GM23248 (cell line): Measurements from ENCODE around the gene HOXD13. TPM values are rescaled to one million over a fixed set of nuclear protein-coding genes. Genes with fewer than 3 reads are reported as not detected.
A peak's percentile ranks its signal among the peaks of the same experiment; 100 is the strongest.

ENCODE experiments used
- DNase-seq: peaks from one replicate; pipeline ENCODE4 v3.0.0-alpha.2; 2015
- H2AFZ ChIP-seq: fragments of 200-600 bp; sonication (generic); 2 replicates; pipeline ENCODE4 v1.6.1; 2016; ENCODE audit warnings: antibody characterized with exemption
- H3F3A ChIP-seq: fragments of 200-600 bp; sonication (generic); 2 replicates; pipeline ENCODE4 v1.6.1; 2016; ENCODE audit warnings: mild to moderate bottlenecking, antibody characterized with exemption, mixed run types; ENCODE audit not compliant: insufficient read depth
- H3K27ac ChIP-seq: fragments of 200-600 bp; sonication (generic); 2 replicates; pipeline ENCODE4 v1.5.1; 2016; ENCODE audit warnings: mild to moderate bottlenecking
- H3K27me3 ChIP-seq: fragments of 200-600 bp; sonication (generic); replicated peaks from 2 replicates; pipeline ENCODE4 v1.6.1; 2016; ENCODE audit warnings: mild to moderate bottlenecking; ENCODE audit not compliant: insufficient read depth
- H3K36me3 ChIP-seq: fragments of 200-600 bp; sonication (generic); 2 replicates; pipeline ENCODE4 v1.6.1; 2016; ENCODE audit warnings: low read depth, mild to moderate bottlenecking
- H3K4me1 ChIP-seq: fragments of 200-600 bp; sonication (generic); 2 replicates; pipeline ENCODE4 v1.6.1; 2016; ENCODE audit warnings: mild to moderate bottlenecking; ENCODE audit not compliant: insufficient read depth
- H3K4me2 ChIP-seq: fragments of 200-600 bp; sonication (generic); one replicate; pipeline ENCODE4 v1.6.1; 2016; ENCODE audit warnings: mild to moderate bottlenecking; ENCODE audit not compliant: unreplicated experiment
- H3K4me3 ChIP-seq: fragments of 200-600 bp; sonication (generic); 2 replicates; pipeline ENCODE4 v1.5.1; 2016; ENCODE audit warnings: mild to moderate bottlenecking
- H3K79me2 ChIP-seq: fragments of 200-600 bp; sonication (generic); 2 replicates; pipeline ENCODE4 v1.6.1; 2016; ENCODE audit warnings: mild to moderate bottlenecking; ENCODE audit not compliant: insufficient read depth
- H3K9ac ChIP-seq: fragments of 200-600 bp; sonication (generic); 2 replicates; pipeline ENCODE4 v1.6.1; 2016; ENCODE audit warnings: mild to moderate bottlenecking
- H3K9me2 ChIP-seq: fragments of 200-600 bp; sonication (generic); 2 replicates; pipeline ENCODE4 v1.6.1; 2016; ENCODE audit warnings: mixed run types, mild to moderate bottlenecking, moderate library complexity; ENCODE audit not compliant: insufficient read depth
- H3K9me3 ChIP-seq: fragments of 200-600 bp; sonication (generic); one replicate; pipeline ENCODE4 v1.6.1; 2017; ENCODE audit warnings: low read depth
- H4K20me1 ChIP-seq: fragments of 200-600 bp; sonication (generic); 2 replicates; pipeline ENCODE4 v1.6.0; 2016; ENCODE audit not compliant: insufficient read depth
- EZH2 ChIP-seq: fragments of 200-600 bp; sonication (generic); IDR thresholded peaks from 2 replicates; pipeline ENCODE4 v1.6.1; 2018; ENCODE audit warnings: antibody characterized with exemption, mild to moderate bottlenecking; ENCODE audit not compliant: insufficient read depth, poor library complexity, severe bottlenecking
- EZH2phosphoT487 ChIP-seq: fragments of 200-600 bp; sonication (generic); IDR thresholded peaks from 2 replicates; pipeline ENCODE4 v1.6.1; 2018; ENCODE audit warnings: antibody characterized with exemption, moderate library complexity, mild to moderate bottlenecking, low read depth; ENCODE audit not compliant: insufficient read depth
- WGBS, 2 experiments: methylation state at CpG; one replicate each; pipeline ENCODE4 v1.1.6; 2015 to 2017; ENCODE audit warnings: low lambda C conversion rate in 2 of 2, low coverage in 1 of 2; ENCODE audit errors: missing lambda C conversion rate in 2 of 2; 5-methylcytosine and 5-hydroxymethylcytosine counted together
- in situ Hi-C: fragments of 300-500 bp; cut with MboI; formaldehyde crosslinking; loops from 2 replicates; pipeline ENCODE4 v1.15.0; 2020
- polyA plus RNA-seq: library from polyadenylated mRNA; unstranded; fragments of >200 nt; fragmentation: Nextera tagmentation; extraction: Ambion mirVana; gene quantifications from 2 replicates; pipeline ENCODE4 v1.2.1, GENCODE V29; 2016
- total RNA-seq: library from RNA; depleted of rRNA; stranded (reverse); fragments of >200 nt; shearing (Covaris generic); gene quantifications from 2 replicates; pipeline ENCODE4 v1.2.3, GENCODE V29; 2014; rRNA removed

HOXD13 gene
- total and polyA plus RNA-seq, 2 experiments from 2014 or later: 2.4 to 3.8 TPM

- Histone ChIP-seq H3K9me2 (no peaks in the 10 kb centered on the region), H2AFZ (peak overlapping the region; percentile 67), H3K9me3 (no peaks in the 10 kb centered on the region), H3F3A (peaks cover 24% of the 10 kb centered on the region), H3K4me2 (peak overlapping the region; percentile 93), H4K20me1 (no peaks in the 10 kb centered on the region; the same call in 1 of the 2 replicates), H3K27ac (peak overlapping the region; percentile 96), H3K79me2 (peaks cover 98% of the 10 kb centered on the region), H3K27me3 (no peaks in the 10 kb centered on the region), H3K36me3 (no peaks in the 10 kb centered on the region), H3K9ac (peak overlapping the region; percentile 97), H3K4me1 (peaks cover 22% of the 10 kb centered on the region), H3K4me3 (peak overlapping the region; percentile 85)
- no peak for TF ChIP-seq EZH2phosphoT487
- TF ChIP-seq EZH2: no peak
- DNase-seq: peak; percentile 89
- WGBS, 2 experiments: 9 to 11% methylated on average over 29 to 45 of the region's 48 CpGs
- in situ Hi-C loops: loop anchor here (5.0 to 10.0 kb wide), 2 partner anchors 314 to 407 kb away; no protein-coding TSS in a partner anchor
Observed at GRCh38 chr2:176140513-176141317, 48.2 kb downstream of the HOXD13 start.

GRCh38 chr2:176142281-176142680 is 49.8 kb downstream of the HOXD13 start:
- Histone ChIP-seq H3K4me2 (no peak overlapping the region), H3K9me2 (no peaks in the 10 kb centered on the region), H3K27me3 (no peaks in the 10 kb centered on the region), H3K36me3 (no peaks in the 10 kb centered on the region), H3K27ac (no peak overlapping the region), H3K9ac (no peak overlapping the region), H3K79me2 (peaks cover 99% of the 10 kb centered on the region), H3F3A (peaks cover 16% of the 10 kb centered on the region), H2AFZ (no peak overlapping the region), H4K20me1 (peaks cover 2% of the 10 kb centered on the region; the same call in 1 of the 2 replicates), H3K9me3 (no peaks in the 10 kb centered on the region), H3K4me3 (no peak overlapping the region), H3K4me1 (peaks cover 22% of the 10 kb centered on the region)
- DNase-seq: no peak
- 50 to 84% methylated on average over 2 of the region's 2 CpGs for WGBS, 2 experiments
- no peak for TF ChIP-seq EZH2phosphoT487
- TF ChIP-seq EZH2: no peak
- in situ Hi-C loops: loop anchor here (5.0 to 10.0 kb wide), 2 partner anchors 313 to 405 kb away; no protein-coding TSS in a partner anchor

Other genes with a start within 250 kb of the HOXD13 start
- 68.3 and 73.1 TPM in 2 replicates for gene LNPK, start 90.5 kb upstream of the HOXD13 start, total RNA-seq
- 66.1 and 67.1 TPM in 2 replicates for gene LNPK, start 90.5 kb upstream of the HOXD13 start, polyA plus RNA-seq
- gene EVX2, start 8.8 kb upstream of the HOXD13 start, total RNA-seq: not detected in 2 replicates
- not detected in 2 replicates for gene EVX2, start 8.8 kb upstream of the HOXD13 start, polyA plus RNA-seq
- 0.22 TPM in 1 of 2 replicates, not detected in the other for gene HOXD12, start 7.1 kb downstream of the HOXD13 start, total RNA-seq
- gene HOXD12, start 7.1 kb downstream of the HOXD13 start, polyA plus RNA-seq: 0.14 and 0.19 TPM in 2 replicates
- gene HOXD11, start 14.6 kb downstream of the HOXD13 start, total RNA-seq: 28.4 and 31.6 TPM in 2 replicates
- gene HOXD11, start 14.6 kb downstream of the HOXD13 start, polyA plus RNA-seq: 27.7 and 30.0 TPM in 2 replicates
- 17.2 and 23.5 TPM in 2 replicates for gene HOXD10, start 24.1 kb downstream of the HOXD13 start, total RNA-seq
- gene HOXD10, start 24.1 kb downstream of the HOXD13 start, polyA plus RNA-seq: 10.9 and 16.0 TPM in 2 replicates
- 4.2 and 7.0 TPM in 2 replicates for gene HOXD9, start 30.0 kb downstream of the HOXD13 start, total RNA-seq
- 5.7 and 7.2 TPM in 2 replicates for gene HOXD9, start 30.0 kb downstream of the HOXD13 start, polyA plus RNA-seq
- 23.4 and 27.8 TPM in 2 replicates for gene HOXD8, start 37.0 kb downstream of the HOXD13 start, total RNA-seq
- 18.0 and 19.7 TPM in 2 replicates for gene HOXD8, start 37.0 kb downstream of the HOXD13 start, polyA plus RNA-seq
- 2.5 and 7.8 TPM in 2 replicates for gene HOXD4, start 58.8 kb downstream of the HOXD13 start, total RNA-seq
- 0.54 and 1.4 TPM in 2 replicates for gene HOXD4, start 58.8 kb downstream of the HOXD13 start, polyA plus RNA-seq
- gene HOXD3, start 64.6 kb downstream of the HOXD13 start, total RNA-seq: 3.2 and 5.2 TPM in 2 replicates
- gene HOXD3, start 64.6 kb downstream of the HOXD13 start, polyA plus RNA-seq: 1.9 and 2.3 TPM in 2 replicates
- 0.13 and 0.43 TPM in 2 replicates for gene HOXD1, start 95.9 kb downstream of the HOXD13 start, total RNA-seq
- gene HOXD1, start 95.9 kb downstream of the HOXD13 start, polyA plus RNA-seq: 1.5 and 2.2 TPM in 2 replicates
- gene MTX2, start 176.7 kb downstream of the HOXD13 start, total RNA-seq: 47.9 and 49.3 TPM in 2 replicates
- gene MTX2, start 176.7 kb downstream of the HOXD13 start, polyA plus RNA-seq: 60.6 and 61.8 TPM in 2 replicates